Glutamatergic neuron (in vitro differentiated cells): Measurements from ENCODE around the gene FAM136A. TPM values are rescaled to one million over a fixed set of nuclear protein-coding genes. Genes with fewer than 3 reads are reported as not detected.

Experiments used
- DNase-seq: peaks from one replicate; pipeline ENCODE4 v3.0.0; 2022
- H3K27ac Mint-ChIP-seq: one replicate; pipeline ENCODE4 v1.8.0; 2020; ENCODE audit warnings: mild to moderate bottlenecking, mixed read lengths, inconsistent platforms; ENCODE audit not compliant: unreplicated experiment
- H3K27me3 Mint-ChIP-seq: one replicate; pipeline ENCODE4 v1.8.0; 2020; ENCODE audit warnings: mild to moderate bottlenecking, moderate library complexity, mixed read lengths, inconsistent platforms; ENCODE audit not compliant: unreplicated experiment
- H3K36me3 Mint-ChIP-seq: one replicate; pipeline ENCODE4 v1.8.0; 2020; ENCODE audit warnings: mild to moderate bottlenecking, mixed read lengths, inconsistent platforms; ENCODE audit not compliant: unreplicated experiment
- H3K4me1 Mint-ChIP-seq: one replicate; pipeline ENCODE4 v1.8.0; 2020; ENCODE audit warnings: mild to moderate bottlenecking, low read depth, mixed read lengths, inconsistent platforms; ENCODE audit not compliant: unreplicated experiment
- H3K4me3 Mint-ChIP-seq: one replicate; pipeline ENCODE4 v1.8.0; 2020; ENCODE audit warnings: mild to moderate bottlenecking, mixed read lengths, inconsistent platforms; ENCODE audit not compliant: unreplicated experiment
- H3K9me3 Mint-ChIP-seq: one replicate; pipeline ENCODE4 v1.8.0; 2020; ENCODE audit warnings: mild to moderate bottlenecking, moderate library complexity, mixed read lengths, inconsistent platforms; ENCODE audit not compliant: unreplicated experiment
- CTCF ChIP-seq: fragments of 200-600 bp; sonication (generic); IDR thresholded peaks from one replicate; pipeline ENCODE4 v1.5.0; 2021; ENCODE audit not compliant: partially characterized antibody, unreplicated experiment
- microRNA-seq: library from miRNA; unstranded; fragments of <30 nt; microRNA quantifications from one replicate; pipeline ENCODE4, GENCODE V29; 2020; ENCODE audit not compliant: unreplicated experiment
- total RNA-seq: library from RNA; stranded (reverse); fragmentation: NEBNext Ultra II Directional; extraction: Animal tissue kit (Norgen Biotek cat#: 25700); gene quantifications from one replicate; pipeline ENCODE4 v1.2.1, GENCODE V29; 2021; ENCODE audit not compliant: unreplicated experiment

FAM136A gene
- total RNA-seq, 1 donor from 2014 or later = 17.3 TPM

- Mint-ChIP-seq H3K4me1 (peaks cover 3% of the 10 kb centered on the region), H3K36me3 (peaks cover 4% of the 10 kb centered on the region), H3K9me3 (peaks cover 21% of the 10 kb centered on the region), H3K27ac (no peak overlapping the region), H3K4me3 (no peak overlapping the region), H3K27me3 (peaks cover 14% of the 10 kb centered on the region)
- no peak for DNase-seq
- no peak for TF ChIP-seq CTCF
These were observed 51.4 kb downstream of the FAM136A start for GRCh38 chr2:70250434-70250833.

GRCh38 chr2:70248181-70248847 lies 53.6 kb downstream of the FAM136A start, which contains the start of gene TIA1:
TSS of gene TIA1 (minus strand) at chr2:70248628. CDS start at chr2:70248430, 198 bp downstream.
- DNase-seq = peak; percentile 98
- TF ChIP-seq CTCF = no peak
- Mint-ChIP-seq H3K36me3 (peaks cover 4% of the 10 kb centered on the region), H3K27me3 (peaks cover 16% of the 10 kb centered on the region), H3K4me1 (peaks cover 10% of the 10 kb centered on the region), H3K27ac (peak within 1 kb of the TSS; percentile 100), H3K9me3 (peaks cover 21% of the 10 kb centered on the region), H3K4me3 (peak within 1 kb of the TSS; percentile 89)

- Mint-ChIP-seq H3K27me3 (peaks cover 16% of the 10 kb centered on the region), H3K9me3 (peaks cover 21% of the 10 kb centered on the region), H3K36me3 (peaks cover 4% of the 10 kb centered on the region), H3K4me3 (peak overlapping the region; percentile 89), H3K27ac (peak overlapping the region; percentile 100), H3K4me1 (peaks cover 10% of the 10 kb centered on the region)
- TF ChIP-seq CTCF = no peak
- DNase-seq = no peak
These were observed 54.3 kb downstream of the FAM136A start for GRCh38 chr2:70247364-70248180.

Small RNAs within 50 kb of the gene (microRNA-seq; reads per million reads assigned to microRNA genes)
- gene MIR1285-2 = not detected

Other genes with a start within 250 kb of the FAM136A start
- gene PCBP1, start 214.6 kb downstream of the FAM136A start, total RNA-seq = 301 TPM
- 11.0 TPM for gene C2orf42, start 111.0 kb downstream of the FAM136A start, total RNA-seq
- 403 TPM for gene TIA1, start 53.4 kb downstream of the FAM136A start, total RNA-seq
- 45.7 TPM for gene PCYOX1, start 43.9 kb downstream of the FAM136A start, total RNA-seq
- 114 TPM for gene SNRPG, start 8.3 kb downstream of the FAM136A start, total RNA-seq